GM12865 (cell line): Measurements from ENCODE around the gene ASPSCR1.
"Not testable (repeated sequence)": the region's sequence is repeated elsewhere in the genome, so short reads cannot be mapped to it uniquely, and the experiment has no call there.

ENCODE experiments used
- DNase-seq: peaks from one replicate; pipeline ENCODE4 v3.0.0; 2010; ENCODE audit warnings: low read depth
- H3K4me3 ChIP-seq: 2 replicates; pipeline ENCODE4 v1.5.1; 2011; ENCODE audit warnings: mild to moderate bottlenecking, low read depth, low read length, control low read depth
- TF ChIP-seq, protein P1 (sequence below): IDR thresholded peaks from 2 replicates; pipeline ENCODE4 v1.5.1; 2011; ENCODE audit warnings: low read length, control low read depth, low read depth, inconsistent platforms; ENCODE audit not compliant: insufficient read depth; ENCODE audit errors: missing control alignments

Gene ASPSCR1

DNA sequence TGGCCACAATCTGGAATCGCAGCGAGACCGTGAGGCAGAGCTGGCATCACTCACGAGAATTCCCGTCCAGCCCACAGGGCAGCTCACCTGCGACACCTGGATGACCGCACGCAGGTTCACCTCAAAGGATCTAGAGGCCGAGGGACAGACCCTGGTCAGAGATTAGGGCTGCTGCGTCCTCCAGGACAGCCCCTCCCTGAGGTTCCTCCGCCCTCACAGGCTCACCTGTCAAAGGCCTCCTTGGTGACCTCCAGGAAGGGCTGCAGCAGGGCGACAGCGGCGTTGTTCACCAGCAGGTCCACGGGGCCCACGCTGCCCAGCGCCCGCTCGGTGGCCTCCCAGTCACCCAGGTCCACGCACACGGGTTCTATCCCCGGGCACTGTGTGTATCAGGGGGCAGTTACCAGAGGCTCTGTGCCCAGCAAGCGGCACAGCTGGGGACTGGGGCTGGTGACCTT lies 59.2 kb downstream of the ASPSCR1 start:
- H3K4me3 ChIP-seq: peak overlapping the region; percentile 61
- TF ChIP-seq, protein P1, sequence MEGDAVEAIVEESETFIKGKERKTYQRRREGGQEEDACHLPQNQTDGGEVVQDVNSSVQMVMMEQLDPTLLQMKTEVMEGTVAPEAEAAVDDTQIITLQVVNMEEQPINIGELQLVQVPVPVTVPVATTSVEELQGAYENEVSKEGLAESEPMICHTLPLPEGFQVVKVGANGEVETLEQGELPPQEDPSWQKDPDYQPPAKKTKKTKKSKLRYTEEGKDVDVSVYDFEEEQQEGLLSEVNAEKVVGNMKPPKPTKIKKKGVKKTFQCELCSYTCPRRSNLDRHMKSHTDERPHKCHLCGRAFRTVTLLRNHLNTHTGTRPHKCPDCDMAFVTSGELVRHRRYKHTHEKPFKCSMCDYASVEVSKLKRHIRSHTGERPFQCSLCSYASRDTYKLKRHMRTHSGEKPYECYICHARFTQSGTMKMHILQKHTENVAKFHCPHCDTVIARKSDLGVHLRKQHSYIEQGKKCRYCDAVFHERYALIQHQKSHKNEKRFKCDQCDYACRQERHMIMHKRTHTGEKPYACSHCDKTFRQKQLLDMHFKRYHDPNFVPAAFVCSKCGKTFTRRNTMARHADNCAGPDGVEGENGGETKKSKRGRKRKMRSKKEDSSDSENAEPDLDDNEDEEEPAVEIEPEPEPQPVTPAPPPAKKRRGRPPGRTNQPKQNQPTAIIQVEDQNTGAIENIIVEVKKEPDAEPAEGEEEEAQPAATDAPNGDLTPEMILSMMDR: no peak
- DNase-seq: no peak

DNA sequence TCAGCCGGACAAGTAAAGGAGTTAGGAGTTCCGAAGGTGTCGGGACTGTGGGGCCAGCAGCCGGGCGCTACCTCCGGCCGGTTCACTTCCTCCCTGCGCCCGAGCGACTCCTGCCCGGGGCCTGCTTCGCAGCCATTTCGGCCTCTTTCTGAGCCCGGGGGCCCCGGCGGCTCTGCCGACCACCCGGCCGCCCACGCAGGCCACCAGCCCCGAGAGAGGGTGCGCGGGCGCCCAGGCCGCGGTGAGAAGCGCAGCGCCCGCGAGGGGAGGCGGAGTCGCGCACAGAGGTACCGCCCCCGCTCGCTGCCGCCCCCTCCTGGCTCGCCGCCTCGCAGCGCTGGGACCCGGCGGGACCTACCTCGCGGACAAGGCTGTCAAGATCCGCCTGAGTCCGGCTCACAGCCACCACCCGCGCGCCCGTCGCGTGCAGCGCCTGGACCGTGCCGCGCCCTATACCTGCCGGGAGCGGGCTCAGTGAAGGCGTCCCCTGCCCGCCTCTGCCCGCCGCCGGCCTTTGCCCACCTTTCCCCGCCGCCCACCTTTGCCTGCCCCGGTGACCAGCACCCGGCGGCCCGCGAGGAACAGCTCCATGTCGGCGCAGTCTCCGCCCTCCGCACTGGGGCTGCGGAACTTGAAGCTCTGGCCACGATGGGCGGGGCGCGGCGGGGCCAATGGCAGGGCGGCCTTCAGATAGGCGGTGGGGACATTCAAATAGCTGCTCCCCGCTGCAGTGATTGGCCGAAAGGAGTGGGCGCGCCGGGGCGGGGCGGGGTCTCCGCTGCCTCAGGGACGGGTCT lies 59.9 kb downstream of the ASPSCR1 start, which contains the start of gene DCXR:
Gene DCXR (minus strand): TSS at position 606 of the 797 bp plus-strand sequence. CDS start 15 bp downstream, at position 591.
- peak within 1 kb of the TSS; percentile 61 for H3K4me3 ChIP-seq
- TF ChIP-seq, protein P1: peak; percentile 95
- peak; percentile 98 for DNase-seq

- TF ChIP-seq, protein P1: no peak
- no peak for DNase-seq
- H3K4me3 ChIP-seq: peak overlapping the region; percentile 49
Observed at GRCh38 chr17:82037889-82038195, 60.4 kb downstream of the ASPSCR1 start.

DNA sequence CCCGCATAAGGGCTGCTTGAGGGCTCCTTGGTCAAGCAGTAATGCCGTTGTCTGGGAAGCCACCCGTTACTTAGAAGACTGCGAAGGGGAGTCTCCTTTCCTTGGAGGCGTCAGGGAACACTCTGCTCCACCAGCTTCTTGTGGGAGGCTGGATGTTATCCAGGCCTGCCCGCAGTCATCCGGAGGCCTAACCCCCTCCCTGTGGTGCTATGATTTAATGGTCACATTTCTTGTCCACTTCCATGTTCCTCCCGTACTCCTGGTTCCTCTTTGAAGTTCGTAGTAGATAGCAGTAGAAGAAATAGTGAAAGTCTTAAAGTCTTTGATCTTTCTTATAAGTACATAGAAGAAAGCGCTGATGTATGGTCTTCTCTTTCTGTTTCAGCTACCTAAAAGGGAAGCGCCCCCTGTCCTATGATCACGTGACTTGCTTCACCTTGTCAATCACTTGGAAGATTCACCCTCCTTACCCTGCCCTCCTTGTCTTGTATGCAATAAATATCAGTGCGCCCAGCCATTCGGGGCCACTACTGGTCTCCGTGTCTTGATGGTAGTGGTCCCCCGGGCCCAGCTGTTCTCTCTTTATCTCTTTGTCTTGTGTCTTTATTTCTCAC lies 61.5 kb downstream of the ASPSCR1 start:
- DNase-seq: peak; percentile 35

DNA sequence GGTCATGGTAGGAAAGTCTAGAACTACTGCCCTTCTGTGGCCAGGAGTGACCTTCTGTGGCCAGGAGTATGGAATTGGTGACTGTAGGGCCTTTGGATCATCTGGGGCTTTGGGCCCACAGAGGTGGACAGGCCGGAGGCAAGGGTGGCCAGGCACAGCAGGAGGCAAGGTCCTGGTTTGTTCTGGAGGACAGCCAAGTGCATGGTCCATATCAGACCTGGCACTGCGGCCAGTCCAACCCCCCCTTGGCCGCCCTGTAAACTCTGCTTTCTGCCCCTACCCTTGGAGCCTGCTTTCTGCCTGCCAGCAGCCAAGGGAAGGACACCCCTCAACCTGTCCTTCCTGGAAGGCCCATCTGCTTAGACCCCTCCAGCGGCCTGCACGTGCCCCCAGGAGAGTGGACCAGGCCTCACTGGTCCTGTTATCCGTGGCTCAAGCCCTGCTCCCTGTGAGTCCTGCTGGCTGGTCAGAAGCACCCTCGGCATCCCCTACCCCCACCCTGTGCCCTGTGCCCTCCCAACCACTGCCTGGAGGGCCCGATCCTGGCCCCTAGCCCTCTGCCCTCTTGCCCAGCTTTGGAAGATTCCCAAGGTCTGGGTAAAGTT lies 62.4 kb downstream of the ASPSCR1 start:
- H3K4me3 ChIP-seq: no peak overlapping the region
- no peak for DNase-seq
- TF ChIP-seq, protein P1: no peak

More for the DNA sequence above, 61.5 kb downstream of the ASPSCR1 start:
- H3K4me3 ChIP-seq: not testable (repeated sequence)

GRCh38 chr17:82041144-82041814 lies 63.9 kb downstream of the ASPSCR1 start:
- no peak overlapping the region for H3K4me3 ChIP-seq
- TF ChIP-seq, protein P1: no peak
- no peak for DNase-seq

DNA sequence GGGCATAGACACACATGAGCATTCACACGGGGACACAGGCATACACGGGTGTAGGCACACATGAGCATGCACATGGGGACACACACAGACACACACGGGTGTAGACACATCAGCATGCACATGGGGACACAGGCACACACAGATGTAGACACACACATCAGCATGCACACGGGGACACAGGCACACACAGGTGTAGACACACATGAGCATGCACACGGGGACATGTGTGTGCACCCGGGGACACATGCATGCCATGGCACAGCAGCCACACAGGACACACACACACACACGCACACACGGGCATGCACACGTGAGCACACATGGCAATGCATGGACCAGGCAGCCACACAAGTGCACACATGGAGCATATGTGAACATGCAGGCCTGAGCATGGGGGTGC lies 65.2 kb downstream of the ASPSCR1 start:
- TF ChIP-seq, protein P1: no peak
- no peak for DNase-seq
- no peak overlapping the region for H3K4me3 ChIP-seq
